Ovary (tissue), 3 donors: ENCODE results near the gene F13A1.

Experiments
- CTCF ChIP-seq, 3 donors: fragments of 450-650 bp in 2 of 3; fragments of 200-600 bp in 1 of 3; IDR thresholded peaks; one replicate each; pipeline versions ENCODE4 v1.5.1 to v1.8.0; 2016 to 2022; ENCODE audit warnings: antibody characterized with exemption in 3 of 3, mild to moderate bottlenecking in 1 of 3
- POLR2A ChIP-seq: fragments of 450-650 bp; IDR thresholded peaks from one replicate; pipeline ENCODE4 v1.6.1; 2017; ENCODE audit warnings: antibody characterized with exemption, mild to moderate bottlenecking, moderate library complexity
- donor health status: DM: no; HTN: no; CAD: no.

- TF ChIP-seq CTCF (IDR thresholded peaks at IDR 0.05) (no peak), POLR2A (no peak)
These were observed 120.8 kb downstream of the F13A1 start for GRCh38 chr6:6199678-6200077.
